ENCODE results near the gene SRSF3.
"Not testable (repeated sequence)": the region's sequence is repeated elsewhere in the genome, so short reads cannot be mapped to it uniquely, and the experiment has no call there.

Gene SRSF3

DNA sequence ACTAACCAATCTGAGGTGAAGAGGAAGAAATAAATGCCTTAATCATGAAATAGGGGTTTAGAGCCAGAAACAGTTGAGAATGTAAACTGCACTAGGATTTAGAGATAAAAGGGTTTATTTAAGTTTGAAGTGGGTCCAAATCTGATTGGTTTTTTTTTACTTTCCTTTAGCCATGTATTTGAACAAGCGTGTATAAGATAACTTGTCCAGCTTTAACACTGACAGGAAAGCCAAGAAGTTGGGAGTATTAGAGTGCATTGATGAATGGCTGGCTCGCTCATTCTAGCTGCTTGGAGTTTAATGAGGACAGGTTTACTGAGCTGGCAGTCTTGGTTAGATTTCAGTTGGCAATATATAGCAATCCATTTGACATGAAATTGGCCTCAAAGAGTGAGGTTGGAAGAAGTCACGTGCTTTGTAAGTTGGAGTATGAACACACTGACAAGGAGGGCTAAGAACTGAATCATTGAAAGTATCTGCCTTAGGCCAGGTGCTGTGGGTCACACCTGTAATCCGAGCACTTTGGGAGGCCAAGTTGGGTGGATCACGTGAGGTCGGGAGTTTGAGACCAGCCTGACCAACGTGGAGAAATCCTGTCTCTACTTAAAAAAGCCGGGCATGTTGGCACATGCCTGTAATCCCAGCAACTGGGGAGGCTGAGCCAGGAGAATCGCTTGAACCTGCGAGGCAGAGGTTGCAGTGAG, 13.7 kb downstream of the SRSF3 start:
- no peak overlapping the region for H3K4me3 ChIP-seq (ENCODE audit: low read depth, low read length)
- TF ChIP-seq CTCF (IDR thresholded peaks at IDR 0.05; ENCODE audit: low read depth, low read length) = no peak

DNA sequence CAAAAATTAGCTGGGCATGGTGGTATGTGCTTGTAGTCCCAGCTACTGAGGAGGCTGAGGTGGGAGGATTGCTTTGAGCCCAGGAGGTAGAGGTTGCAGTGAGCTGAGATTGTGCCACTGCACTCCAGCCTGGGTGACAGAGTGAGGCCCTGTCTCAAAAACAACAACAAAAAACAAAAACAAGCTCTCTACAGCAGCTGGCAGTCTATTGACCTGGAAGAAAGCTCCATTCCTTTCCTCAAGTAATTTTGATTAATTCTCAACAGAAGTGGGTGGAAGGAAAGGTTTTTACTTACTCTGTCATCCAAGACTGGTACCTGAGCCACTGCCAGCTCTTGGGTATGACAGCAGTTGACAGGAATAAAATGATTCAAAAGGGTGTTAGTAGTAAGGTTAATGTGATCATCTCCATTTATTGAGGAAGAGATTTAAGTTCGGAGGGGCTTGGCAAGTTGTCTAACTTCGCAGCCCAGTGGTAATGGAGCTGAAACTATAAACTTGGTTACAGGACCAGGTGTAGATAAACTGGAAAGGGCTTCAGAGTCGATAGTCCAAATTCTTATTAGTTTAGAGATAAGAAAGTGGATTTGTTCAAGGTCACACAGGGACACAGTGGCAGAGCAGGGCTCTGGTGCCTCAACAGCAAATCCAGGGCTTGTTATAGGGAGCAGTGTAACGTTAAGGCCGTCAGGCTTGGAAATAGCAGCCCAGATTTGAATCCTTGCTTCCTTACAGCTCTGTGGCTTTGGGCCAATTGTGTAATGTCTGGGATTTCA, 14.8 kb downstream of the SRSF3 start:
- TF ChIP-seq CTCF (IDR thresholded peaks at IDR 0.05; ENCODE audit: low read depth, low read length) = no peak
- no peak overlapping the region for H3K4me3 ChIP-seq (ENCODE audit: low read depth, low read length)

- H3K4me3 ChIP-seq (ENCODE audit: low read depth, low read length) = no peak overlapping the region
- no peak for TF ChIP-seq CTCF (IDR thresholded peaks at IDR 0.05; ENCODE audit: low read depth, low read length)
Observed at GRCh38 chr6:36609582-36609981, 15.4 kb downstream of the SRSF3 start.

- no peak for TF ChIP-seq CTCF (IDR thresholded peaks at IDR 0.05; ENCODE audit: low read depth, low read length)
- no peak overlapping the region for H3K4me3 ChIP-seq (ENCODE audit: low read depth, low read length)
Observed at GRCh38 chr6:36610041-36610955, 16.1 kb downstream of the SRSF3 start.

- H3K4me3 ChIP-seq (ENCODE audit: low read depth, low read length) = no peak overlapping the region
- TF ChIP-seq CTCF (IDR thresholded peaks at IDR 0.05; ENCODE audit: low read depth, low read length) = no peak
Observed at GRCh38 chr6:36610956-36611336, 16.8 kb downstream of the SRSF3 start.

DNA sequence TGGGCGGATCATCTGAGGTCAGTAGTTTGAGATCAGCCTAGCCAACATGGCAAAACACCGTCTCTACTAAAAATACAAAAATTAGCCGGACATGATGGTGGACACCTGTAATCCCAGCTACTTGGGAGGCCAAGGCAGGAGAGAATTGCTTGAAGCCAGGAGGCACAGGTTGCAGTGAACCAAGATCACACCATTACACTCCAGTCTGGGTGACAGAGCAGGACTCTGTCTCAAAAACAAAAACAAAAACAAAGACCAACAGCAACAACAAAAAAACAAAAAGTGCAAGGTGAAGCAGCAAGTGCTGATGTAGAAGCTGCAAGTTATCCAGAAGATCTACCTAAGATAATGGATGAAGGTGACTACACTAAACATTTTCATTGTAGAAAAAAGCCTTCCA, 17.5 kb downstream of the SRSF3 start:
- H3K4me3 ChIP-seq (ENCODE audit: low read depth, low read length) = not testable (repeated sequence)

DNA sequence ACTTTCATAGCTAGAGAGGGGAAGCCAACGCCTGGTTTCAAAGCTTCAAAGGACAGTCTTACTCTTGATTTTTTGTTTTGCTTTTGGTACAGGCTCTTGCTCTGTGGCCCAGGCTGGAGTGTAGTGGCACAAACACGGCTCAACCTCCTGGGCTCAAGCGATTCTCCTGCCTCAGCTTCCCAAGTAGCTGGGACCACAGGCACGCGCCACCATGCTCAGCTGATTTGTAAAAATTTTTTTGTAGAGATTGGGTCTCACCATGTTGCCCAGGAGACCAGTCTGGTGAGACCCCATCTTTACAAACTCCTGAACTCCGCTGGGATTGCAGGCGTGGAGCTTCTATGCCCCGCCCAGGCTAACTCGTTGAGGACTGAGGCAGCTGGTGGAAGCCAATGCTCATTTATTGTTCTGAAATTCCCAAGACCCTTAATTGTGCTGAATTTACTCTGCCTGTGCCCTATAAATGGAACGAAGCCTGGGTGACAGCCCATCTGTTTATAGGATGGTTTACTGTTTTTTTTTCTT, 18.0 kb downstream of the SRSF3 start:
- no peak overlapping the region for H3K4me3 ChIP-seq (ENCODE audit: low read depth, low read length)
- TF ChIP-seq CTCF (IDR thresholded peaks at IDR 0.05; ENCODE audit: low read depth, low read length) = no peak

Measured in WI38 (cell line).